NOMO-1 treated with dmso at 0.1 percent for 144 hours (cell line): ENCODE measurements around the gene PCSK1N.
"Not testable (repeated sequence)": the region's sequence is repeated elsewhere in the genome, so short reads cannot be mapped to it uniquely, and the experiment has no call there.

Experiments used
- DNase-seq: peaks from one replicate; lab custom pipeline; 2025; ENCODE audit not compliant: unreplicated experiment; lab: John Stamatoyannopoulos, UW

The PCSK1N gene

DNA sequence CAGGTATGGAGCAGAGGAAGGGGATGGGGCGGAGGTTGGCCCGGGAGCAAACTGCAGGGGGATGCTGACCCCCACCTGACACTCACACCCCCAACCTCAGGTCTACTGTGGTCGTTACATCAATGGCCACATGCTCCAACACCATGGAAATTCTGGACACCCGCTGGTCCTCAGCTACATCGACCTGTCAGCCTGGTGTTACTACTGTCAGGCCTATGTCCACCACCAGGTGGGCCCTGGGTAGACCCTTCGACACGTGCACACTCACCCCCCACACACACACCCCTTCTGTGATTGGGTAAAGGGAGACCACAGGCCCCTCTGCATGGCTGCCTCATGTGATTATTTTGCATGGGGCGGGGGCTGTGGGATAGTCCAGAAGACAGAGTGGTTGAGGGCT, 11.3 kb downstream of the PCSK1N start:
- DNase-seq: no peak

GRCh38 chrX:48823053-48823452, 12.4 kb downstream of the PCSK1N start:
- DNase-seq: no peak

GRCh38 chrX:48819394-48819793, 16.0 kb downstream of the PCSK1N start:
- not testable (repeated sequence) for DNase-seq

- no peak for DNase-seq
Observed at GRCh38 chrX:48818866-48819265, 16.5 kb downstream of the PCSK1N start.

GRCh38 chrX:48818098-48818497, 17.3 kb downstream of the PCSK1N start:
- DNase-seq: no peak

DNA sequence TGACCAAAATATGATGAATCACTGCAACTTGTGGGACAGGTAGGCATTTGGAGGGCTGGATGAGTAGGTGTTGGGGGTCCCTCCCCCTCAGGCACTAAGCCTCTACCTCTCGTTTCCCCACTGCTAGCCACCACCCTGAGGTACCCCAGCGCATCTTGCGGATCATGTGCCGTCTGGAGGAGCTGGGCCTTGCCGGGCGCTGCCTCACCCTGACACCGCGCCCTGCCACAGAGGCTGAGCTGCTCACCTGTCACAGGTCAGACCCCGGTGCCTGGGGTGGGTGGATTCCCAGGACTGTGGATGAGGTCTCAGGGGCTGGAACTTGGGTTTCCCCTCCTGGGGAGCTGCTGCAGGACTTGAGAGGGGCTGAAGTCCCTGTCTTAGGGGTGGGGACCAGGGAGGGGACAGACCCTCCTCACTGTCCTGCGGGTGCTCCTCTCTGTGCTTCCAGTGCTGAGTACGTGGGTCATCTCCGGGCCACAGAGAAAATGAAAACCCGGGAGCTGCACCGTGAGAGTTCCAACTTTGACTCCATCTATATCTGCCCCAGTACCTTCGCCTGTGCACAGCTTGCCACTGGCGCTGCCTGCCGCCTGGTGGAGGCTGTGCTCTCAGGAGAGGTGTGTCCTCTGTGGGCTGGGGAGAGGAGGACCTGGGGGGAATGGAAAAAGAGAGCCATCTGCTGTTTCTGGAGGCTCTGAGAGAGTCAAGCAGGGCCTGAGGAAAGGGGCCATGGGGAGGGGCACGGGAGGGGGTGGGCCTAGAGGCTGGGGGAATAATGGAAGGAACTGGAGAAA, 19.2 kb downstream of the PCSK1N start:
- DNase-seq: no peak

DNA sequence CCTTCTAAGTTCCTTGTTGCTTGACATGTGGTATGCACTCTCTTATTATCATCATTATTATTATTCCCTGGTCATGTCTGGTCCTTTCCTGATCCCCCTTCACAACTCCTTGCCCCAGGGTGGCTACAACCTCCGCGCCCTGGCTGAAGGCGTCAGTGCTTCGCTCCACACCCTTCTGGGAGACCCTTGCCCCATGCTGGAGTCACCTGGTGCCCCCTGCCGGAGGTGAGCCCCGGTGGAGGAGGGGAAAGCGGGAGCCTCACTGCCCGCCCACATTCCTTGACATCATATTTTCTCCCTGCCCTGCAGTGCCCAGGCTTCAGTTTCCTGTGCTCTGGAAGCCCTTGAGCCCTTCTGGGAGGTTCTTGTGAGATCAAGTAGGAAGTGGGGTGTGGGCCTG, 20.1 kb downstream of the PCSK1N start:
- DNase-seq: no peak

DNA sequence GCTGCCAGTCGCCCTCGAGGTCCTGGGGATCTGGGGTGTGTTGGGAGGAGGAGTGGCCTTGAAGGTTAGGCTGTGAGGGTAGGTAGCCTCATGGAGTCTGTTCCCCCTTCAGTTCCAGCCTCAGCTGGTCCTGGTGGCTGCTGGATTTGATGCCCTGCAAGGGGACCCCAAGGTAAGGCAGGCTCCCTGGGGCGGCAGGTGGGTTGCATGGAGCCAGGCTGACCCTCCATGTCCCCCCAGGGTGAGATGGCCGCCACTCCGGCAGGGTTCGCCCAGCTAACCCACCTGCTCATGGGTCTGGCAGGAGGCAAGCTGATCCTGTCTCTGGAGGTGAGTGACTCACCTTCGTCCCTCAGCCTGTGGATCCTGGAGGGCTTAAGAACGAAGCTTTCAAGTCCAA, 20.7 kb downstream of the PCSK1N start:
- no peak for DNase-seq

GRCh38 chrX:48813644-48814043, 21.8 kb downstream of the PCSK1N start:
- no peak for DNase-seq

DNA sequence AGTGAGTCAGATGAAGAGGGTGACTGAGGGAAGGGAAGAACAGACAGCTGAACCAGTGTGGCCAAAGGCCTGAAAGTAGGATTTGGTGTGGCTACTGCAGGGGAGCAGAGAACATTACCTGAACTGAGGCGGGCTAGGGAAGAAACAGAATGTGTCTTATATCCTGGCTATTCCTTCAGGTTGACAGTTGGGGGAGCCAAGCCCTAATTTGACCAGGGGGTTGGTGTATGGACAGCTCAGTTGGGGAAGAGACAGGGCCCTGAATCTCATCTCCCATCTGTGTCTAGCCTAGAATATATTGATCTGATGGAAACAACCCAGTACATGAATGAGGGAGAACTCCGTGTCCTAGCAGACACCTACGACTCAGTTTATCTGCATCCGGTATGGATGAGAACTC, 29.3 kb downstream of the PCSK1N start:
- no peak for DNase-seq

GRCh38 chrX:48802905-48803200, 32.6 kb downstream of the PCSK1N start:
- DNase-seq: no peak

GRCh38 chrX:48802089-48802904, 33.1 kb downstream of the PCSK1N start:
- DNase-seq: peak; percentile 63

- peak; percentile 96 for DNase-seq
Observed at GRCh38 chrX:48801280-48802088, 33.9 kb downstream of the PCSK1N start, which contains the start of gene HDAC6. Gene HDAC6, plus strand, starts transcription at chrX:48802067. Its CDS starts 626 bp downstream, at chrX:48802693.

DNA sequence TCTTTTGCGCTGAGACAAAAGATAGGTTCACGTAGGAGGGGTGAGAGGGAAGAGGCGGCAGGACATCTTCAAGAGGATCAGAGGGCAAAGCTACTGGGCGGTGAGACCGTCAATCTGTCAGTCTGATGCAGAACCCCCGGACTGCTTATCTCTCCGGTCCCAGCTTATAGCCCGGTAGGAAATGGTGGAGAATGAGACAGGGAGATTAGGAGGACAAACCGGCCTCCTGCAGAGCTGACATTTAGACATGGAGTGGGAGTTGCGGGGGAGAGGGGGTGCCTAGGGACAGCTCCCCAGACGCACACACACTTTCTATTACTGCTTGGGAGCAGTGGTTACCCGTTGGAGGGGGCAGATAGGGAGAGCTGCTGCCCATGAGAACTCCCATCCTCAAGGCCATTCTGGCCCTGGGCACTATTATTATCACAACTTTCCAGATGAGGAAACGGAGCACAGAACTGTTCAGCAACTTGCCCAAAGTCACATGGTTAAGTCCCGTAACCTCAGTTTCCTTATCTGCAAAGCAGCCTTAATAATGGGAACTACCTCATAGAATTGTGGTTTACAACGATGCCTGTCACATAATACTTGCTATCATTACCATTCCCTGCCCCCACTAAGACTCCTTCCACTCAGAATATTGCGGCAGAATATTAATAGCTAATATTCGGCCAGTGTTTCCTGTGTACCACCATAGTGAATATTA, 34.7 kb downstream of the PCSK1N start:
- DNase-seq: no peak

GRCh38 chrX:48798318-48798717, 37.1 kb downstream of the PCSK1N start:
- DNase-seq: no peak

- DNase-seq: no peak
Observed at GRCh38 chrX:48794911-48795515, 40.4 kb downstream of the PCSK1N start.

GRCh38 chrX:48794340-48794910, 41.0 kb downstream of the PCSK1N start:
- DNase-seq: no peak

- no peak for DNase-seq
Observed at GRCh38 chrX:48793935-48794334, 41.5 kb downstream of the PCSK1N start.

- no peak for DNase-seq
Observed at GRCh38 chrX:48792219-48792618, 43.2 kb downstream of the PCSK1N start.
